PC-3 (cell line): ENCODE measurements around the gene GPR84. TPM values are rescaled to one million over a fixed set of nuclear protein-coding genes. Genes with fewer than 3 reads are reported as not detected.

Source experiments
- ATAC-seq: fragments of 200-7000 bp; cut with Tn5 transposase; 2 replicates; pipeline ENCODE4 v1.9.1; 2020; ENCODE audit warnings: mild to moderate bottlenecking, moderate library complexity
- BruUV-seq: library from RNA; stranded (reverse); fragments of 400-500 nt; replicated peaks from 2 replicates; lab custom pipeline; 2021; lab: Mats Ljungman, UMichigan
- CTCF ChIA-PET: fragments of 300-600 bp; sonication (Branson Sonifier 250); formaldehyde crosslinking; loops from one replicate; lab custom pipeline; 2022; ENCODE audit warnings: antibody characterized with exemption; lab: Charles Lee
- POLR2A ChIA-PET: fragments of 300-600 bp; sonication (Branson Sonifier 250); formaldehyde crosslinking; loops from one replicate; lab custom pipeline; 2022; ENCODE audit warnings: antibody characterized with exemption; ENCODE audit not compliant: unreplicated experiment; lab: Charles Lee
- DNase-seq: peaks from one replicate; pipeline ENCODE4 v3.0.0-alpha.2; 2015
- H2AFZ ChIP-seq: fragments of 300-600 bp; sonication (generic); 2 replicates; pipeline ENCODE4 v1.6.0; 2016; ENCODE audit warnings: antibody characterized with exemption, low read length
- H3F3A ChIP-seq: fragments of 300-600 bp; sonication (generic); one replicate; pipeline ENCODE4 v1.6.0; 2017; ENCODE audit warnings: antibody characterized with exemption, low read length, control low read depth, mild to moderate bottlenecking; ENCODE audit not compliant: unreplicated experiment
- H3K27ac ChIP-seq: fragments of 300-600 bp; sonication (generic); 2 replicates; pipeline ENCODE4 v1.5.1; 2016; ENCODE audit warnings: mild to moderate bottlenecking, low read length
- H3K27me3 ChIP-seq: fragments of 300-600 bp; sonication (generic); 2 replicates; pipeline ENCODE4 v1.6.1; 2016; ENCODE audit warnings: low read length, mixed read lengths
- H3K36me3 ChIP-seq: fragments of 300-600 bp; sonication (generic); 2 replicates; pipeline ENCODE4 v1.6.1; 2016; ENCODE audit warnings: low read depth, mixed run types, low read length, mixed read lengths
- H3K4me1 ChIP-seq: fragments of 300-600 bp; sonication (generic); 2 replicates; pipeline ENCODE4 v1.5.1; 2016; ENCODE audit warnings: low read length; ENCODE audit not compliant: insufficient read depth
- H3K4me2 ChIP-seq: fragments of 300-600 bp; sonication (generic); 2 replicates; pipeline ENCODE4 v1.6.0; 2016; ENCODE audit warnings: low read length
- H3K4me3 ChIP-seq: fragments of 300-600 bp; sonication (generic); 2 replicates; pipeline ENCODE4 v1.5.1; 2016; ENCODE audit warnings: mild to moderate bottlenecking, low read length, mixed read lengths
- H3K79me2 ChIP-seq: fragments of 300-600 bp; sonication (generic); 2 replicates; pipeline ENCODE4 v1.6.1; 2017; ENCODE audit warnings: low read length, mixed read lengths
- H3K9ac ChIP-seq: fragments of 300-600 bp; sonication (generic); 2 replicates; pipeline ENCODE4 v1.6.0; 2016; ENCODE audit warnings: mild to moderate bottlenecking, low read length
- H3K9me2 ChIP-seq: fragments of 300-600 bp; sonication (generic); replicated peaks from 2 replicates; pipeline ENCODE4 v1.6.1; 2016; ENCODE audit warnings: mixed run types, low read length, mixed read lengths
- H3K9me3 ChIP-seq: fragments of 300-600 bp; sonication (generic); 2 replicates; pipeline ENCODE4 v1.6.1; 2016; ENCODE audit warnings: low read length, mixed read lengths
- H4K20me1 ChIP-seq: fragments of 300-600 bp; sonication (generic); 2 replicates; pipeline ENCODE4 v1.6.1; 2016; ENCODE audit warnings: low read length, mixed read lengths
- EZH2 ChIP-seq: fragments of 300-600 bp; sonication (generic); IDR thresholded peaks from one replicate; pipeline ENCODE4 v1.6.1; 2017; ENCODE audit warnings: antibody characterized with exemption, mild to moderate bottlenecking, low read length; ENCODE audit not compliant: unreplicated experiment
- EZH2phosphoT487 ChIP-seq: fragments of 300-600 bp; sonication (generic); IDR thresholded peaks from 2 replicates; pipeline ENCODE4 v1.6.1; 2018; ENCODE audit warnings: mild to moderate bottlenecking, antibody characterized with exemption, low read length, borderline replicate concordance
- intact Hi-C: fragments of 100-400 bp; cut with micrococcal nuclease; formaldehyde crosslinking; loops from 2 replicates; pipeline ENCODE4 v1.9.0; 2023
- total RNA-seq: library from RNA; depleted of rRNA; stranded (reverse); fragments of >200 nt; gene quantifications from 2 replicates; pipeline ENCODE4 v1.2.3, GENCODE V29; 2014
- TF ChIP-seq, protein P1 (sequence below): fragments of 300-600 bp; sonication (generic); conservative IDR thresholded peaks from 2 replicates; pipeline ENCODE4 v1.5.1; 2017; ENCODE audit warnings: antibody characterized with exemption, low read depth, mild to moderate bottlenecking, low read length

GPR84 gene
- total RNA-seq, 1 experiment from 2014 or later, result not detected

DNA sequence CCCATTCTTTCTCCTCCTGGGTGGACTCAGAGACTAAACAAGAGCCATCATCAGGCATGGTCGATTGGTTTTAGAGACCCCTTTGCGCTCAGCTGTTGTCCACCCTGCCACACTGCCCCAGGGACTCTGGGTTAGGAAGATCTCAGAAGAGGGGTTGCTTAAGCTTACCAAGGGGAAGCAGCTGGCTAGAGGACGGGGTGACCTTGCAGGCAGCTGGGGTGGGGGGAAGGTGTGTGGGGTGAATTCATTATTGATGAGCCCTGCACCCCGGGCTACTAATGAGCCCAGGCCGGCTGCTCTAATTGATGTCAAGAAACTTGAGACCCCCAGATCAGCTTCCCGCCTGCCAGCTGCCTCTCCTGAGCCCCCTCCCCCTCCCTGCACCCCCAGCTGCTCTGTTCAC, 28.9 kb upstream of the GPR84 start:
- Histone ChIP-seq H3K4me3 (no peak overlapping the region), H3K4me1 (peaks cover 5% of the 10 kb centered on the region), H3K9me3 (no peaks in the 10 kb centered on the region), H3K4me2 (no peak overlapping the region), H4K20me1 (no peaks in the 10 kb centered on the region), H3F3A (no peaks in the 10 kb centered on the region), H3K9me2 (no peaks in the 10 kb centered on the region), H3K79me2 (no peaks in the 10 kb centered on the region), H3K36me3 (peaks cover 8% of the 10 kb centered on the region; the same call in 1 of the 2 replicates), H3K9ac (no peak overlapping the region), H2AFZ (no peak overlapping the region), H3K27me3 (no peaks in the 10 kb centered on the region), H3K27ac (no peak overlapping the region)
- CTCF ChIA-PET, result interaction anchor here (0.6 to 1.0 kb wide), 5 partner anchors 23 to 164 kb away, joined by 3 to 5 read pairs (median 4); no protein-coding TSS in a partner anchor
- POLR2A ChIA-PET, result no interaction called here
- intact Hi-C loops, result no loop called here
- TF ChIP-seq EZH2 (no peak), EZH2phosphoT487 (no peak)
- TF ChIP-seq, protein P1, sequence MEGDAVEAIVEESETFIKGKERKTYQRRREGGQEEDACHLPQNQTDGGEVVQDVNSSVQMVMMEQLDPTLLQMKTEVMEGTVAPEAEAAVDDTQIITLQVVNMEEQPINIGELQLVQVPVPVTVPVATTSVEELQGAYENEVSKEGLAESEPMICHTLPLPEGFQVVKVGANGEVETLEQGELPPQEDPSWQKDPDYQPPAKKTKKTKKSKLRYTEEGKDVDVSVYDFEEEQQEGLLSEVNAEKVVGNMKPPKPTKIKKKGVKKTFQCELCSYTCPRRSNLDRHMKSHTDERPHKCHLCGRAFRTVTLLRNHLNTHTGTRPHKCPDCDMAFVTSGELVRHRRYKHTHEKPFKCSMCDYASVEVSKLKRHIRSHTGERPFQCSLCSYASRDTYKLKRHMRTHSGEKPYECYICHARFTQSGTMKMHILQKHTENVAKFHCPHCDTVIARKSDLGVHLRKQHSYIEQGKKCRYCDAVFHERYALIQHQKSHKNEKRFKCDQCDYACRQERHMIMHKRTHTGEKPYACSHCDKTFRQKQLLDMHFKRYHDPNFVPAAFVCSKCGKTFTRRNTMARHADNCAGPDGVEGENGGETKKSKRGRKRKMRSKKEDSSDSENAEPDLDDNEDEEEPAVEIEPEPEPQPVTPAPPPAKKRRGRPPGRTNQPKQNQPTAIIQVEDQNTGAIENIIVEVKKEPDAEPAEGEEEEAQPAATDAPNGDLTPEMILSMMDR, result no peak
- ATAC-seq (no peak), DNase-seq (no peak)
- BruUV-seq, result no TSS peak

DNA sequence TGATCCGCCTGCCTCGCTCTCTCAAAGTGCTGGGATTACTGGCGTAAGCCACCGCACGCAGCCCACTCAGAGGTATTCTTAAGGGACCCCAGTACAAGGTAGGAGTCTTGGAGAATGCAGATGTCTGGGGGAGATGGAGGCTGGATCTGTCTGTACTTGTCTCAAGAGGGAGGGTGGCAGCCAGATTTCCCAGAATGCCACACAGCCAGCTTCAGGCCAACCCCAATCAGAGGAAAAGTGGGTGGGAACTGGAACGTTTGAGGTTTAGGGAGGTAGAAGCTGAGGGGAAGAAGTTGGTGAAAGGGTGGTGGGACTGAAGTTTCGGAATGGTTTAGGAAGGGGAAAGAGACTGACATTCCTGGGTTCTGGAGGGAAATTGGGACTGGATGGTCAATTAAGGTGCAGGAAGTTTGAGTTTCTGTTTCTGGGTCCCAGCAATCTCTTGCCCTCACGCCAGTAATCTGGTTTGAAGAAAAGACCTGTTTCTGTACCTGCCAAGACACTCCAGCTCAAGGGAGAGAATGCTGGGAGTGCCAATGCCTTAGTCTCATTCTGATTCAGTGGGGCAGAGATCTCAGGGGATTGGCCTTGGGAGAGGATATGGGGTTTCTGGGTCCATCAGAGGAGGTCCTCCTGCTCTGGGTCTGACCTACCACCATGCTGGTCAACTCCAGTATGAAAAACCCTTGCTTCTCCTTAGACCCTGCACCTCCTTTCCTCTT, 28.4 kb upstream of the GPR84 start:
- Histone ChIP-seq H3K9ac (no peak overlapping the region), H4K20me1 (no peaks in the 10 kb centered on the region), H3F3A (no peaks in the 10 kb centered on the region), H3K9me2 (no peaks in the 10 kb centered on the region), H3K4me2 (no peak overlapping the region), H2AFZ (no peak overlapping the region), H3K9me3 (no peaks in the 10 kb centered on the region), H3K27ac (no peak overlapping the region), H3K27me3 (no peaks in the 10 kb centered on the region), H3K4me1 (peaks cover 10% of the 10 kb centered on the region), H3K4me3 (no peak overlapping the region), H3K79me2 (no peaks in the 10 kb centered on the region), H3K36me3 (peaks cover 4% of the 10 kb centered on the region; the same call in 1 of the 2 replicates)
- intact Hi-C loops, result no loop called here
- POLR2A ChIA-PET, result no interaction called here
- ATAC-seq, result no peak
- CTCF ChIA-PET, result interaction anchor here (0.6 to 0.8 kb wide), 2 partner anchors 22 to 52 kb away, joined by 4 read pairs; no protein-coding TSS in a partner anchor
- DNase-seq, result no peak
- TF ChIP-seq EZH2, result no peak
- TF ChIP-seq EZH2phosphoT487, result no peak
- TF ChIP-seq, protein P1, result no peak
- no TSS peak for BruUV-seq
